IMR-90 (cell line): ENCODE data around the gene PRXL2B. TPM values are rescaled to one million over a fixed set of nuclear protein-coding genes. Genes with fewer than 3 reads are reported as not detected.

Experiments
- ATAC-seq: fragments of 200-7000 bp; cut with Tn5 transposase; 2 replicates; pipeline ENCODE4 v1.9.1; 2020; ENCODE audit warnings: low read depth, mild to moderate bottlenecking, moderate library complexity
- BruUV-seq: library from RNA; stranded (reverse); fragments of 400-500 nt; replicated peaks from 2 replicates; lab custom pipeline; 2021; lab: Mats Ljungman, UMichigan
- CTCF ChIA-PET: fragments of 300-600 bp; formaldehyde crosslinking; extraction: SDS; loops from one replicate; lab custom pipeline; 2021; ENCODE audit warnings: antibody characterized with exemption; lab: Yijun Ruan, JAX
- POLR2A ChIA-PET: fragments of 300-600 bp; sonication (Branson Sonifier 250); formaldehyde crosslinking; loops from one replicate; lab custom pipeline; 2022; ENCODE audit warnings: antibody characterized with exemption; ENCODE audit not compliant: unreplicated experiment; lab: Charles Lee
- DNase-seq: peaks from one replicate; pipeline ENCODE4 v3.0.0; 2013
- H2AFZ ChIP-seq: replicated peaks from 2 replicates; pipeline ENCODE3; 2013; ENCODE audit warnings: low read length, mild to moderate bottlenecking; ENCODE audit not compliant: poor library complexity
- H2AK5ac ChIP-seq: 2 replicates; pipeline ENCODE4 v1.6.1; 2013; ENCODE audit warnings: low read depth, low read length, inconsistent platforms
- H2AK9ac ChIP-seq: replicated peaks from 2 replicates; pipeline ENCODE3; 2013; ENCODE audit warnings: mild to moderate bottlenecking, low read depth, low read length, moderate library complexity; ENCODE audit not compliant: poor library complexity
- H2BK120ac ChIP-seq: 2 replicates; pipeline ENCODE4 v1.6.1; 2013; ENCODE audit warnings: low read depth, low read length, inconsistent platforms
- H2BK15ac ChIP-seq: 3 replicates; pipeline ENCODE4 v1.6.1; 2013; ENCODE audit warnings: low read depth, low read length, inconsistent platforms
- H2BK20ac ChIP-seq: 2 replicates; pipeline ENCODE4 v1.6.1; 2013; ENCODE audit warnings: low read depth, mild to moderate bottlenecking, inconsistent platforms, low read length, moderate library complexity
- H2BK5ac ChIP-seq: 2 replicates; pipeline ENCODE4 v1.6.1; 2013; ENCODE audit warnings: mild to moderate bottlenecking, low read depth, low read length, inconsistent platforms; ENCODE audit not compliant: poor library complexity, severe bottlenecking
- H3K14ac ChIP-seq: replicated peaks from 2 replicates; pipeline ENCODE4 v1.6.1; 2013; ENCODE audit warnings: low read depth, low read length, inconsistent platforms
- H3K18ac ChIP-seq: 2 replicates; pipeline ENCODE4 v1.6.1; 2013; ENCODE audit warnings: low read depth, low read length, control low read depth
- H3K23ac ChIP-seq: 2 replicates; pipeline ENCODE4 v1.6.1; 2013; ENCODE audit warnings: low read depth, low read length, inconsistent platforms
- H3K27ac ChIP-seq: 2 replicates; pipeline ENCODE4 v1.5.1; 2013; ENCODE audit warnings: mild to moderate bottlenecking, control low read depth, low read length; ENCODE audit not compliant: insufficient read depth
- H3K27me3 ChIP-seq: 2 replicates; pipeline ENCODE4 v1.6.1; 2013; ENCODE audit warnings: low read length; ENCODE audit not compliant: control insufficient read depth, insufficient read depth
- H3K36me3 ChIP-seq: 2 replicates; pipeline ENCODE4 v1.6.1; 2013; ENCODE audit warnings: low read length, mixed read lengths; ENCODE audit not compliant: control insufficient read depth, insufficient read depth
- H3K4ac ChIP-seq: 2 replicates; pipeline ENCODE4 v1.6.1; 2013; ENCODE audit warnings: low read depth, low read length, inconsistent platforms
- H3K4me1 ChIP-seq: 2 replicates; pipeline ENCODE4 v1.6.1; 2013; ENCODE audit warnings: low read length, mixed read lengths; ENCODE audit not compliant: control insufficient read depth, insufficient read depth
- H3K4me2 ChIP-seq: 2 replicates; pipeline ENCODE4 v1.6.1; 2013; ENCODE audit warnings: low read depth, mild to moderate bottlenecking, control low read depth, low read length, moderate library complexity
- H3K4me3 ChIP-seq: 2 replicates; pipeline ENCODE4 v1.5.1; 2013; ENCODE audit warnings: low read depth, mild to moderate bottlenecking, control low read depth, low read length, moderate library complexity; ENCODE audit not compliant: insufficient read depth
- H3K56ac ChIP-seq: 2 replicates; pipeline ENCODE4 v1.6.1; 2013; ENCODE audit warnings: low read length, inconsistent platforms; ENCODE audit not compliant: insufficient read depth; ENCODE audit errors: extremely low read depth
- H3K79me1 ChIP-seq, 2 experiments: 2 replicates each; pipeline ENCODE4 v1.6.1; 2013; ENCODE audit warnings: low read length in 2 of 2, inconsistent platforms in 1 of 2, low read depth in 1 of 2
- H3K9ac ChIP-seq: 2 replicates; pipeline ENCODE4 v1.6.1; 2013; ENCODE audit warnings: low read depth, low read length, control low read depth
- H3K9me1 ChIP-seq: 2 replicates; pipeline ENCODE4 v1.6.1; 2013; ENCODE audit warnings: low read length, inconsistent platforms; ENCODE audit not compliant: insufficient read depth
- H3K9me3 ChIP-seq: 2 replicates; pipeline ENCODE4 v1.6.1; 2013; ENCODE audit warnings: low read length; ENCODE audit not compliant: control insufficient read depth, insufficient read depth
- H4K20me1 ChIP-seq: 2 replicates; pipeline ENCODE4 v1.6.1; 2013; ENCODE audit warnings: low read length, inconsistent platforms; ENCODE audit not compliant: insufficient read depth
- H4K5ac ChIP-seq: 2 replicates; pipeline ENCODE4 v1.6.1; 2013; ENCODE audit warnings: mild to moderate bottlenecking, low read depth, low read length, control low read depth
- H4K8ac ChIP-seq, 2 experiments: 2 replicates each; pipeline ENCODE4 v1.6.1; 2013; ENCODE audit warnings: low read depth in 2 of 2, low read length in 2 of 2, control low read depth in 1 of 2, inconsistent platforms in 1 of 2
- H4K91ac ChIP-seq: 2 replicates; pipeline ENCODE4 v1.6.1; 2013; ENCODE audit warnings: low read depth, low read length, inconsistent platforms; ENCODE audit not compliant: insufficient read depth
- BHLHE40 ChIP-seq: fragments of 150-350 bp; IDR thresholded peaks from 2 replicates; pipeline ENCODE4 v1.6.1; 2016; ENCODE audit warnings: mild to moderate bottlenecking, low read depth, low read length
- CEBPB ChIP-seq: IDR thresholded peaks from 2 replicates; pipeline ENCODE4 v1.6.1; 2012; ENCODE audit warnings: low read depth, low read length, improper control_type of control experiment
- CHD1 ChIP-seq: IDR thresholded peaks from 2 replicates; pipeline ENCODE4 v1.6.1; 2012; ENCODE audit warnings: low read depth, low read length, improper control_type of control experiment
- MAFK ChIP-seq: IDR thresholded peaks from 2 replicates; pipeline ENCODE4 v1.6.1; 2012; ENCODE audit warnings: low read depth, low read length, improper control_type of control experiment
- MAZ ChIP-seq: IDR thresholded peaks from 2 replicates; pipeline ENCODE4 v1.6.1; 2012; ENCODE audit warnings: low read depth, mild to moderate bottlenecking, low read length, improper control_type of control experiment, moderate library complexity, borderline replicate concordance
- NFE2L2 ChIP-seq: fragments of 150-350 bp; IDR thresholded peaks from 2 replicates; pipeline ENCODE4 v1.6.1; 2016; ENCODE audit warnings: low read depth, mild to moderate bottlenecking, low read length
- POLR2A ChIP-seq: IDR thresholded peaks from 2 replicates; pipeline ENCODE4 v1.6.1; 2012; ENCODE audit warnings: mild to moderate bottlenecking, low read depth, low read length
- RCOR1 ChIP-seq: IDR thresholded peaks from 2 replicates; pipeline ENCODE4 v1.6.1; 2012; ENCODE audit warnings: mild to moderate bottlenecking, low read length, improper control_type of control experiment; ENCODE audit not compliant: insufficient replicate concordance
- SMC3 ChIP-seq: fragments of 150-350 bp; IDR thresholded peaks from 2 replicates; pipeline ENCODE4 v1.6.1; 2016; ENCODE audit warnings: low read depth, mild to moderate bottlenecking, antibody characterized with exemption, low read length, moderate library complexity
- WGBS, 2 experiments: methylation state at CpG; one replicate each; pipeline versions ENCODE4 v1.1.5 to v1.1.7; 2013; ENCODE audit warnings: missing lambda C conversion rate in 2 of 2; ENCODE audit not compliant: insufficient read length in 1 of 2; ENCODE audit errors: extremely low coverage in 2 of 2; 5-methylcytosine and 5-hydroxymethylcytosine counted together
- dilution Hi-C: fragments of 300-500 bp; cut with HindIII; formaldehyde crosslinking; loops from one replicate; pipeline ENCODE4 v1.14.3; 2018; ENCODE audit warnings: low sequenced_read_pairs; ENCODE audit not compliant: unreplicated experiment
- in situ Hi-C: fragments of 300-500 bp; cut with MboI; formaldehyde crosslinking; loops from 3 replicates; pipeline ENCODE4 v1.14.3; 2019; ENCODE audit warnings: low sequenced_read_pairs, inconsistent platforms, mixed read lengths
- intact Hi-C: fragments of 100-400 bp; cut with micrococcal nuclease; formaldehyde crosslinking; loops from 2 replicates; pipeline ENCODE4 v1.10.0; 2022
- polyA plus RNA-seq, 3 experiments: library from polyadenylated mRNA; depleted of rRNA; stranded (reverse); fragments of >200 nt; gene quantifications; 2 replicates each; pipeline ENCODE4 v1.2.3, GENCODE V29; 2012; ENCODE audit warnings: low replicate concordance in 1 of 3
- total RNA-seq: library from RNA; depleted of rRNA; stranded (reverse); fragments of >200 nt; gene quantifications from 2 replicates; pipeline ENCODE4 v1.2.3, GENCODE V29; 2012
- TF ChIP-seq, protein P1 (sequence below): fragments of 150-350 bp; IDR thresholded peaks from 2 replicates; pipeline ENCODE4 v1.6.1; 2017; ENCODE audit warnings: mild to moderate bottlenecking, antibody characterized with exemption, low read length, low read depth
- TF ChIP-seq, protein P2 (sequence below): fragments of 150-350 bp; IDR thresholded peaks from 2 replicates; pipeline ENCODE4 v1.6.1; 2016; ENCODE audit warnings: low read depth, mild to moderate bottlenecking, low read length, moderate library complexity, borderline replicate concordance

Gene PRXL2B
- total and polyA plus RNA-seq, 2 of the 4 experiments (the other 2 are of a cell fraction) = 10.9 to 22.3 TPM

- TF ChIP-seq MAFK = no peak
Measured at GRCh38 chr1:2596530-2597333, 10.2 kb downstream of the PRXL2B start (continued).

- 65% methylated on average over 18 of the region's 34 CpGs; no CpG with 5 or more reads in 1 of the 2 experiments for WGBS, 2 experiments
- no peaks in the 10 kb centered on the region; the same call in 1 of the 2 replicates for H3K4me1 ChIP-seq
- H4K91ac ChIP-seq = no peak overlapping the region
- H2BK120ac ChIP-seq = no peak overlapping the region
- H3K23ac ChIP-seq = no peak overlapping the region
- H3K4me3 ChIP-seq = no peak overlapping the region
- no peak overlapping the region for H4K8ac ChIP-seq
- no peak overlapping the region for H3K56ac ChIP-seq
- H3K79me1 ChIP-seq = no peaks in the 10 kb centered on the region
- H3K18ac ChIP-seq = no peak overlapping the region
- intact Hi-C loops (no loop called here), in situ Hi-C loops (no loop called here), dilution Hi-C loops (no loop called here)
- CTCF ChIA-PET = no interaction called here
- no peaks in the 10 kb centered on the region; the same call in 1 of the 2 replicates for H3K27me3 ChIP-seq
- H3K4me2 ChIP-seq = no peak overlapping the region
- H2BK5ac ChIP-seq = no peak overlapping the region
- H2BK20ac ChIP-seq = no peak overlapping the region
- H3K27ac ChIP-seq = no peak overlapping the region
- DNase-seq (no peak), ATAC-seq (no peak)
- no peak overlapping the region for H2AK5ac ChIP-seq
- no peak overlapping the region for H3K4ac ChIP-seq
- H3K14ac ChIP-seq = no peak overlapping the region
- H3K36me3 ChIP-seq = no peaks in the 10 kb centered on the region
- H3K9me3 ChIP-seq = 0 out of 2 replicates have a peak, but pooled peaks cover 2% of the 10 kb centered on the region
- H3K9me1 ChIP-seq = no peaks in the 10 kb centered on the region
- H2AK9ac ChIP-seq = no peak overlapping the region
- no TSS peak for BruUV-seq
- H2BK15ac ChIP-seq = no peak overlapping the region
- POLR2A ChIA-PET = no interaction called here
- no peak overlapping the region for H4K5ac ChIP-seq
- peak overlapping the region; percentile 63 for H2AFZ ChIP-seq
- H3K9ac ChIP-seq = no peak overlapping the region
- H4K20me1 ChIP-seq = no peaks in the 10 kb centered on the region
- TF ChIP-seq SMC3 (no peak), POLR2A (no peak), BHLHE40 (no peak), CHD1 (no peak), MAFK (no peak), CEBPB (no peak), RCOR1 (no peak), NFE2L2 (no peak), MAZ (no peak)
- TF ChIP-seq, protein P1, sequence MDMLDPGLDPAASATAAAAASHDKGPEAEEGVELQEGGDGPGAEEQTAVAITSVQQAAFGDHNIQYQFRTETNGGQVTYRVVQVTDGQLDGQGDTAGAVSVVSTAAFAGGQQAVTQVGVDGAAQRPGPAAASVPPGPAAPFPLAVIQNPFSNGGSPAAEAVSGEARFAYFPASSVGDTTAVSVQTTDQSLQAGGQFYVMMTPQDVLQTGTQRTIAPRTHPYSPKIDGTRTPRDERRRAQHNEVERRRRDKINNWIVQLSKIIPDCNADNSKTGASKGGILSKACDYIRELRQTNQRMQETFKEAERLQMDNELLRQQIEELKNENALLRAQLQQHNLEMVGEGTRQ = no peak
- TF ChIP-seq, protein P2, sequence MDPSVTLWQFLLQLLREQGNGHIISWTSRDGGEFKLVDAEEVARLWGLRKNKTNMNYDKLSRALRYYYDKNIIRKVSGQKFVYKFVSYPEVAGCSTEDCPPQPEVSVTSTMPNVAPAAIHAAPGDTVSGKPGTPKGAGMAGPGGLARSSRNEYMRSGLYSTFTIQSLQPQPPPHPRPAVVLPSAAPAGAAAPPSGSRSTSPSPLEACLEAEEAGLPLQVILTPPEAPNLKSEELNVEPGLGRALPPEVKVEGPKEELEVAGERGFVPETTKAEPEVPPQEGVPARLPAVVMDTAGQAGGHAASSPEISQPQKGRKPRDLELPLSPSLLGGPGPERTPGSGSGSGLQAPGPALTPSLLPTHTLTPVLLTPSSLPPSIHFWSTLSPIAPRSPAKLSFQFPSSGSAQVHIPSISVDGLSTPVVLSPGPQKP = no peak
Measured at GRCh38 chr1:2597441-2598328, 11.1 kb downstream of the PRXL2B start.
